Loucy (cell line): Measurements from ENCODE around the gene ACTA1.

Source experiments
- EZH2phosphoT487 ChIP-seq: fragments of 200-600 bp; IDR thresholded peaks from 2 replicates; pipeline ENCODE4 v1.6.1; 2018; ENCODE audit warnings: antibody characterized with exemption, mild to moderate bottlenecking, moderate library complexity, borderline replicate concordance
- TF ChIP-seq, protein P1 (sequence below): fragments of 200-600 bp; sonication (generic); conservative IDR thresholded peaks from 2 replicates; pipeline ENCODE4 v1.5.1; 2014; ENCODE audit warnings: mild to moderate bottlenecking, antibody characterized with exemption, low read length

- TF ChIP-seq, protein P1, sequence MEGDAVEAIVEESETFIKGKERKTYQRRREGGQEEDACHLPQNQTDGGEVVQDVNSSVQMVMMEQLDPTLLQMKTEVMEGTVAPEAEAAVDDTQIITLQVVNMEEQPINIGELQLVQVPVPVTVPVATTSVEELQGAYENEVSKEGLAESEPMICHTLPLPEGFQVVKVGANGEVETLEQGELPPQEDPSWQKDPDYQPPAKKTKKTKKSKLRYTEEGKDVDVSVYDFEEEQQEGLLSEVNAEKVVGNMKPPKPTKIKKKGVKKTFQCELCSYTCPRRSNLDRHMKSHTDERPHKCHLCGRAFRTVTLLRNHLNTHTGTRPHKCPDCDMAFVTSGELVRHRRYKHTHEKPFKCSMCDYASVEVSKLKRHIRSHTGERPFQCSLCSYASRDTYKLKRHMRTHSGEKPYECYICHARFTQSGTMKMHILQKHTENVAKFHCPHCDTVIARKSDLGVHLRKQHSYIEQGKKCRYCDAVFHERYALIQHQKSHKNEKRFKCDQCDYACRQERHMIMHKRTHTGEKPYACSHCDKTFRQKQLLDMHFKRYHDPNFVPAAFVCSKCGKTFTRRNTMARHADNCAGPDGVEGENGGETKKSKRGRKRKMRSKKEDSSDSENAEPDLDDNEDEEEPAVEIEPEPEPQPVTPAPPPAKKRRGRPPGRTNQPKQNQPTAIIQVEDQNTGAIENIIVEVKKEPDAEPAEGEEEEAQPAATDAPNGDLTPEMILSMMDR: no peak
- TF ChIP-seq EZH2phosphoT487: no peak
Measured at GRCh38 chr1:229432905-229433304, 989 bp downstream of the ACTA1 start.
